ENCODE data around the gene ITGB7. TPM values are rescaled to one million over a fixed set of nuclear protein-coding genes. Genes with fewer than 3 reads are reported as not detected.

ITGB7 gene
- polyA plus RNA-seq, 3 donors: 24.1 to 33.1 (median 28.4) TPM

DNA sequence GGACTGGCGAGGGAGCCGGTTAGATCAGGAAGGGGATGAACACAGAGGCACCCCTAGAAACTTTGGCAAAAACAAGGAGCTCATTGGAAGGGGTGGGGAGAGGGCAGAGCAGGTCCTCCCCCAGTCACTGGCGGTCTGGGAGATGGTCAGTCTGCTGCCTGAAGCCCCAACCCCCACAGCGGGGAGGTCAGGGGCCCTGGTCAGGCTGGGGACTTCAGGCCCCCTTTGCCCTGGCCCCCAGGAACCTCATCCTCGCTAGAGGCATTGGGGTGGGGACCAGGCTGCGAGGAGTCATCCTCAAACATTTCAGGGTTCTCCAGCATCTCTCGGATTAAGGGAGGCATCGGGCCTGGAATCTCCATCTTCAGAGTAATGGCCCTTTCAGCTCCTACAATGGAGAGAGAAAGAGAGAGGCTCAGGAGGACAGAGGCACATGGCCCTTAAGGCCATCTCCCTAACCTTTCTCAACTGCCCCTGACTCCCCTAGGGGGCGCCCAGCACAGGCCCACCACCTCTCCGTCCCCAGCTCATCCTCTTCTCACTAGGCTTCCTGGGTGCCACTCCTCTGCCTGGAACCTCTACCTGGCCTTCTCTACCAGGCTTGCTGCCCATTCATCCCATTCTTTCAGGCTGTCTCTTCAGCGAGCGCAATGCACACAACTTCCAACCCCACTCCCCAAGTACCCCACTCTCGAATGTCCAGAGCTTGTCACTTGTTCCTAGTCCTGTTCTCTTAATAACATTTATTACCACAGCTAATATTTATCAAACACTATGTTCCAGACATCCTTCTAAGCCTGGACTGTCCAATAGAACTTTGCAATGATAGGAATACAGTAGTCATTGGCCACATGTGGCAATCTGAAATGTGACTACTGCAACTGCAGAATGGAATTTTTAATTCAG, 4.7 kb upstream of the ITGB7 start:
- H3K9ac ChIP-seq (ENCODE audit: insufficient read depth, low read length, poor library complexity, severe bottlenecking): no peak overlapping the region
- Mint-ChIP-seq H3K27me3 (ENCODE audit: low read depth in 3 of 3) (peaks cover 0 to 5% (median 2%) of the 10 kb centered on the region in 3 donors), H3K9me3 (peaks cover 0 to 3% (median 0%) of the 10 kb centered on the region in 7 donors), H3K27ac (peak overlapping the region in 3 of 7 donors; percentile 20 to 76 (median 46)), H3K36me3 (peaks cover 48 to 61% of the 10 kb centered on the region in 2 donors), H3K4me1 (peaks cover 80% of the 10 kb centered on the region), H3K4me3 (no peak overlapping the region)
- no peak overlapping the region for H2AFZ ChIP-seq (ENCODE audit: insufficient read depth, low read depth, low read length, poor library complexity, severe bottlenecking)
- no peaks in the 10 kb centered on the region for H3K9me3 ChIP-seq (replicated peaks in 1 of 2; ENCODE audit: control insufficient read depth in 1 of 2, insufficient read depth in 1 of 2, low read length in 2 of 2)
- H3K79me2 ChIP-seq (ENCODE audit: insufficient read depth, low read length): peaks cover 13% of the 10 kb centered on the region
- WGBS (ENCODE audit: insufficient coverage): 75% methylated on average over 9 of the region's 13 CpGs
- DNase-seq: no peak
- intact Hi-C loops (cut with micrococcal nuclease): loop anchor here (2.0 to 10.0 kb wide), 5 partner anchors 75 to 293 kb away; partner anchors contain the start of genes AAAS (in 2 of the 2), NPFF (in 1 of the 2) and TARBP2 (in 1 of the 2)
- H3K36me3 ChIP-seq (replicated peaks in 1 of 2; ENCODE audit: control insufficient read depth in 1 of 2, insufficient read depth in 2 of 2, low read length in 2 of 2): peaks cover 10 to 50% of the 10 kb centered on the region in 2 donors
- H3K27ac ChIP-seq (ENCODE audit: low read depth in 1 of 2, low read length in 2 of 2): no peak overlapping the region
- H3K4me1 ChIP-seq (ENCODE audit: control insufficient read depth in 1 of 2, insufficient read depth in 2 of 2, low read length in 2 of 2): peaks cover 45 to 74% of the 10 kb centered on the region in 2 donors
- no peaks in the 10 kb centered on the region for H4K20me1 ChIP-seq (ENCODE audit: insufficient read depth, low read length)
- no peak overlapping the region for H3K4me2 ChIP-seq (replicated peaks; ENCODE audit: extremely low read depth, low read length, poor library complexity, severe bottlenecking)
- H3K4me3 ChIP-seq (replicated peaks in 1 of 3; ENCODE audit: low read depth in 2 of 3, low read length in 3 of 3): no peak overlapping the region
- no peaks in the 10 kb centered on the region for H3K27me3 ChIP-seq (ENCODE audit: control insufficient read depth in 2 of 2, insufficient read depth in 2 of 2, low read length in 2 of 2)
- TF ChIP-seq, protein P1, sequence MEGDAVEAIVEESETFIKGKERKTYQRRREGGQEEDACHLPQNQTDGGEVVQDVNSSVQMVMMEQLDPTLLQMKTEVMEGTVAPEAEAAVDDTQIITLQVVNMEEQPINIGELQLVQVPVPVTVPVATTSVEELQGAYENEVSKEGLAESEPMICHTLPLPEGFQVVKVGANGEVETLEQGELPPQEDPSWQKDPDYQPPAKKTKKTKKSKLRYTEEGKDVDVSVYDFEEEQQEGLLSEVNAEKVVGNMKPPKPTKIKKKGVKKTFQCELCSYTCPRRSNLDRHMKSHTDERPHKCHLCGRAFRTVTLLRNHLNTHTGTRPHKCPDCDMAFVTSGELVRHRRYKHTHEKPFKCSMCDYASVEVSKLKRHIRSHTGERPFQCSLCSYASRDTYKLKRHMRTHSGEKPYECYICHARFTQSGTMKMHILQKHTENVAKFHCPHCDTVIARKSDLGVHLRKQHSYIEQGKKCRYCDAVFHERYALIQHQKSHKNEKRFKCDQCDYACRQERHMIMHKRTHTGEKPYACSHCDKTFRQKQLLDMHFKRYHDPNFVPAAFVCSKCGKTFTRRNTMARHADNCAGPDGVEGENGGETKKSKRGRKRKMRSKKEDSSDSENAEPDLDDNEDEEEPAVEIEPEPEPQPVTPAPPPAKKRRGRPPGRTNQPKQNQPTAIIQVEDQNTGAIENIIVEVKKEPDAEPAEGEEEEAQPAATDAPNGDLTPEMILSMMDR (IDR thresholded peaks at IDR 0.05): peak; percentile 16

DNA sequence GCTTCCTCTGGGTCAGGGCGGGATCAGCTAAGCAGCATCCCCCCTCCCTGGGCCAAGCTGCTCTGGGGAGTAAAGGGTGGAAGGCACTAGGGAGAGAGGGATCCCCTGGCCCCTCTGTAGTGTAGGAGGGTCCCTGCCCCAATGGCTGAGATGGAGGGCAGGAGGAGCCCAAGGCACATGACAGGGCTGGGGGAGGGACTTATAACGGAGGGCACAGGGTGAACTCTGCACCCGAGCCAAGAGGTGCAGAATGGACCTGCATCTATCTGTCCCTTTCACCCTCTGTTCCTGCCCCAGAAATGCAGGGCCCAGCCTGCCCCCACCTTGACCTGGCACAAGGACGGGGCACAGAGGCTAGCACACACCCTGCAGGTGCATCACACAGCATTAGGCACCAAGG, 3.8 kb upstream of the ITGB7 start:
- no peaks in the 10 kb centered on the region for H4K20me1 ChIP-seq (ENCODE audit: insufficient read depth, low read length)
- no peak for DNase-seq
- H3K79me2 ChIP-seq (ENCODE audit: insufficient read depth, low read length): peaks cover 13% of the 10 kb centered on the region
- H3K4me1 ChIP-seq (ENCODE audit: control insufficient read depth in 1 of 2, insufficient read depth in 2 of 2, low read length in 2 of 2): peaks cover 45 to 74% of the 10 kb centered on the region in 2 donors
- Mint-ChIP-seq H3K4me3 (no peak overlapping the region), H3K4me1 (peaks cover 80% of the 10 kb centered on the region), H3K36me3 (peaks cover 47 to 53% of the 10 kb centered on the region in 2 donors), H3K27me3 (ENCODE audit: low read depth in 3 of 3) (peaks cover 0 to 5% (median 2%) of the 10 kb centered on the region in 3 donors), H3K9me3 (peaks cover 0 to 3% (median 0%) of the 10 kb centered on the region in 7 donors), H3K27ac (no peak overlapping the region)
- H3K27me3 ChIP-seq (ENCODE audit: control insufficient read depth in 2 of 2, insufficient read depth in 2 of 2, low read length in 2 of 2): no peaks in the 10 kb centered on the region
- H3K4me3 ChIP-seq (replicated peaks in 1 of 3; ENCODE audit: low read depth in 2 of 3, low read length in 3 of 3): no peak overlapping the region
- WGBS (ENCODE audit: insufficient coverage): 73% methylated on average over 2 of the region's 4 CpGs
- H3K36me3 ChIP-seq (replicated peaks in 1 of 2; ENCODE audit: control insufficient read depth in 1 of 2, insufficient read depth in 2 of 2, low read length in 2 of 2): peaks cover 10 to 50% of the 10 kb centered on the region in 2 donors
- intact Hi-C loops (cut with micrococcal nuclease): loop anchor here (5.0 to 10.0 kb wide), 3 partner anchors 76 to 294 kb away; partner anchors contain the start of genes AAAS (in 1 of the 2), NPFF (in 1 of the 2) and TARBP2 (in 1 of the 2)
- H3K9me3 ChIP-seq (replicated peaks in 1 of 2; ENCODE audit: control insufficient read depth in 1 of 2, insufficient read depth in 1 of 2, low read length in 2 of 2): no peaks in the 10 kb centered on the region
- TF ChIP-seq, protein P1 (IDR thresholded peaks at IDR 0.05): no peak
- no peak overlapping the region for H2AFZ ChIP-seq (ENCODE audit: insufficient read depth, low read depth, low read length, poor library complexity, severe bottlenecking)
- no peak overlapping the region for H3K27ac ChIP-seq (ENCODE audit: low read depth in 1 of 2, low read length in 2 of 2)
- no peak overlapping the region for H3K4me2 ChIP-seq (replicated peaks; ENCODE audit: extremely low read depth, low read length, poor library complexity, severe bottlenecking)
- no peak overlapping the region for H3K9ac ChIP-seq (ENCODE audit: insufficient read depth, low read length, poor library complexity, severe bottlenecking)

All from CD14-positive monocyte (primary cell).